Measurements from ENCODE around the gene APBB3.

The APBB3 gene

GRCh38 chr5:140571105-140571504 lies 6.7 kb upstream of the APBB3 start (continued):
- TF ChIP-seq ISL1 (CRISPR knock-in tag; IDR thresholded peaks at IDR 0.05) (no peak), SNAI2 (CRISPR knock-in tag; IDR thresholded peaks at IDR 0.05) (no peak), ZC3H10 (CRISPR knock-in tag; IDR thresholded peaks at IDR 0.05) (no peak), ZNF70 (CRISPR knock-in tag; IDR thresholded peaks at IDR 0.05) (no peak), ARNTL (CRISPR knock-in tag; IDR thresholded peaks at IDR 0.05; ENCODE audit: borderline replicate concordance, low read depth) (no peak)

GRCh38 chr5:140570488-140570887 lies 6.1 kb upstream of the APBB3 start:
- no peak for TF ChIP-seq TSHZ2 (CRISPR knock-in tag; IDR thresholded peaks at IDR 0.05)
- TF ChIP-seq RARB (CRISPR knock-in tag; IDR thresholded peaks at IDR 0.05), result no peak
- no peak for TF ChIP-seq CSRNP3 (CRISPR knock-in tag; IDR thresholded peaks at IDR 0.05)
- no peak for TF ChIP-seq TOX (CRISPR knock-in tag; IDR thresholded peaks at IDR 0.05; ENCODE audit: borderline replicate concordance)
- no peak for TF ChIP-seq POU6F1 (CRISPR knock-in tag; IDR thresholded peaks at IDR 0.05; ENCODE audit: borderline replicate concordance, low read depth)
- no peak for TF ChIP-seq OSR1 (CRISPR knock-in tag; IDR thresholded peaks at IDR 0.05)
- no peak for TF ChIP-seq CREB5 (CRISPR knock-in tag; IDR thresholded peaks at IDR 0.05; ENCODE audit: low read depth)
- TF ChIP-seq ZNF8 (CRISPR knock-in tag; IDR thresholded peaks at IDR 0.05), result no peak
- no peak for TF ChIP-seq ISL1 (CRISPR knock-in tag; IDR thresholded peaks at IDR 0.05)
- no peak for TF ChIP-seq TCF4 (CRISPR knock-in tag; IDR thresholded peaks at IDR 0.05; ENCODE audit: borderline replicate concordance)
- TF ChIP-seq PATZ1 (CRISPR knock-in tag; IDR thresholded peaks at IDR 0.05; ENCODE audit: borderline replicate concordance), result no peak
- TF ChIP-seq GLIS3 (CRISPR knock-in tag; IDR thresholded peaks at IDR 0.05), result no peak
- no peak for TF ChIP-seq ZFP30 (CRISPR knock-in tag; IDR thresholded peaks at IDR 0.05)
- TF ChIP-seq PPARA (CRISPR knock-in tag; IDR thresholded peaks at IDR 0.05; ENCODE audit: borderline replicate concordance), result no peak
- no peak for TF ChIP-seq ZNF565 (CRISPR knock-in tag; conservative IDR thresholded peaks at IDR 0.05; ENCODE audit: low read depth)
- TF ChIP-seq ARNTL (CRISPR knock-in tag; IDR thresholded peaks at IDR 0.05; ENCODE audit: borderline replicate concordance, low read depth), result no peak
- ATAC-seq, result no peak

GRCh38 chr5:140570058-140570457 lies 5.7 kb upstream of the APBB3 start:
- no peak for ATAC-seq
- TF ChIP-seq ESRRG (CRISPR knock-in tag; IDR thresholded peaks at IDR 0.05), result no peak
- TF ChIP-seq SNAI2 (CRISPR knock-in tag; IDR thresholded peaks at IDR 0.05), result no peak
- no peak for TF ChIP-seq OSR1 (CRISPR knock-in tag; IDR thresholded peaks at IDR 0.05)
- no peak for TF ChIP-seq CSRNP3 (CRISPR knock-in tag; IDR thresholded peaks at IDR 0.05)
- TF ChIP-seq TCF4 (CRISPR knock-in tag; IDR thresholded peaks at IDR 0.05; ENCODE audit: borderline replicate concordance), result no peak
- no peak for TF ChIP-seq PATZ1 (CRISPR knock-in tag; IDR thresholded peaks at IDR 0.05; ENCODE audit: borderline replicate concordance)
- TF ChIP-seq ARNTL (CRISPR knock-in tag; IDR thresholded peaks at IDR 0.05; ENCODE audit: borderline replicate concordance, low read depth), result no peak
- no peak for TF ChIP-seq GLIS3 (CRISPR knock-in tag; IDR thresholded peaks at IDR 0.05)
- TF ChIP-seq CSDC2 (CRISPR knock-in tag; IDR thresholded peaks at IDR 0.05), result no peak
- TF ChIP-seq BACH2 (CRISPR knock-in tag; IDR thresholded peaks at IDR 0.05; ENCODE audit: borderline replicate concordance), result no peak
- TF ChIP-seq ZNF565 (CRISPR knock-in tag; conservative IDR thresholded peaks at IDR 0.05; ENCODE audit: low read depth), result no peak
- no peak for TF ChIP-seq ZFP3 (CRISPR knock-in tag; IDR thresholded peaks at IDR 0.05)
- no peak for TF ChIP-seq ZNF8 (CRISPR knock-in tag; IDR thresholded peaks at IDR 0.05)
- TF ChIP-seq POU6F1 (CRISPR knock-in tag; IDR thresholded peaks at IDR 0.05; ENCODE audit: borderline replicate concordance, low read depth), result no peak
- no peak for TF ChIP-seq PPARA (CRISPR knock-in tag; IDR thresholded peaks at IDR 0.05; ENCODE audit: borderline replicate concordance)

Data from SK-N-SH treated with all-trans-retinoic acid at 6 μM for 48 hours (cell line).